ENCODE data around the gene RSPH10B2. TPM values are rescaled to one million over a fixed set of nuclear protein-coding genes. Genes with fewer than 3 reads are reported as not detected.
"Not testable (repeated sequence)": the region's sequence is repeated elsewhere in the genome, so short reads cannot be mapped to it uniquely, and the experiment has no call there.

The RSPH10B2 gene
- total RNA-seq, 2 donors from 2014 or later: 0.42 to 0.75 TPM

DNA sequence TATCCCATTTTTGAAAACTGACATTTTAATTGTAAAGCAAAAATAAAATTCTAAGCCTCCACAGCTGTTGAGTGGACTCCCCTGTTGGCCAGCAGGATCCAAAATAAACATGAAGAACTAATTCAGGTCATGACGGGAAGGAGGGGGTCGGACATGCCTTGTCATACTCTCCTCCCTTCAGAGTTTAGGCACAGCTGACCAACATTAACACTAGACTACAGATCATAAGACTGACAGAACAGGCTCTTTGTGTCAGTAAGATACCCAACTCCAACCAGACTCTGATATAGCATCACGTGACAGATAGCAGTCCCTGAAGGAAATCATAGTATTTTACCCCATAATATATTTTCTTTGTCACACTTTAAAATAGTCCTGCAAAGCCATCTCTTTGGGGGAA is 26.2 kb upstream of the RSPH10B2 start:
- Mint-ChIP-seq H3K36me3 (ENCODE audit: low read depth) (peaks cover 18% of the 10 kb centered on the region), H3K27ac (no peak overlapping the region), H3K9me3 (peaks cover 3% of the 10 kb centered on the region), H3K4me3 (no peak overlapping the region), H3K4me1 (peaks cover 9% of the 10 kb centered on the region), H3K27me3 (ENCODE audit: insufficient read depth) (peaks cover 10% of the 10 kb centered on the region)
- H3K9me3 ChIP-seq (ENCODE audit: control insufficient read depth, low read length): no peaks in the 10 kb centered on the region
- no peaks in the 10 kb centered on the region for H3K4me1 ChIP-seq (ENCODE audit: control insufficient read depth, insufficient read depth, low read length)
- no peaks in the 10 kb centered on the region for H3K27me3 ChIP-seq (ENCODE audit: control insufficient read depth, insufficient read depth, low read length, poor library complexity, severe bottlenecking)
- WGBS, 2 experiments (ENCODE audit: insufficient coverage in 1 of 2, insufficient read length in 1 of 2): 91 to 100% methylated on average over 2 to 3 of the region's 3 CpGs
- no peak for DNase-seq
- TF ChIP-seq, protein P1, sequence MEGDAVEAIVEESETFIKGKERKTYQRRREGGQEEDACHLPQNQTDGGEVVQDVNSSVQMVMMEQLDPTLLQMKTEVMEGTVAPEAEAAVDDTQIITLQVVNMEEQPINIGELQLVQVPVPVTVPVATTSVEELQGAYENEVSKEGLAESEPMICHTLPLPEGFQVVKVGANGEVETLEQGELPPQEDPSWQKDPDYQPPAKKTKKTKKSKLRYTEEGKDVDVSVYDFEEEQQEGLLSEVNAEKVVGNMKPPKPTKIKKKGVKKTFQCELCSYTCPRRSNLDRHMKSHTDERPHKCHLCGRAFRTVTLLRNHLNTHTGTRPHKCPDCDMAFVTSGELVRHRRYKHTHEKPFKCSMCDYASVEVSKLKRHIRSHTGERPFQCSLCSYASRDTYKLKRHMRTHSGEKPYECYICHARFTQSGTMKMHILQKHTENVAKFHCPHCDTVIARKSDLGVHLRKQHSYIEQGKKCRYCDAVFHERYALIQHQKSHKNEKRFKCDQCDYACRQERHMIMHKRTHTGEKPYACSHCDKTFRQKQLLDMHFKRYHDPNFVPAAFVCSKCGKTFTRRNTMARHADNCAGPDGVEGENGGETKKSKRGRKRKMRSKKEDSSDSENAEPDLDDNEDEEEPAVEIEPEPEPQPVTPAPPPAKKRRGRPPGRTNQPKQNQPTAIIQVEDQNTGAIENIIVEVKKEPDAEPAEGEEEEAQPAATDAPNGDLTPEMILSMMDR (conservative IDR thresholded peaks at IDR 0.05): no peak
- H3K4me3 ChIP-seq (ENCODE audit: low read length): no peak overlapping the region
- peaks cover 5% of the 10 kb centered on the region for H3K36me3 ChIP-seq (ENCODE audit: control insufficient read depth, insufficient read depth, low read length)
- H3K9ac ChIP-seq (ENCODE audit: extremely low read depth, low read length, poor library complexity, severe bottlenecking): no peak overlapping the region
- no peak overlapping the region for H3K27ac ChIP-seq (ENCODE audit: low read depth, low read length)

- not testable (repeated sequence) for H3K4me1 ChIP-seq (ENCODE audit: control insufficient read depth, insufficient read depth, low read length); H3K27me3 ChIP-seq (ENCODE audit: control insufficient read depth, insufficient read depth, low read length, poor library complexity, severe bottlenecking); H3K4me1 Mint-ChIP-seq; H3K27ac ChIP-seq (ENCODE audit: low read depth, low read length); DNase-seq; H3K27me3 Mint-ChIP-seq (ENCODE audit: insufficient read depth); H3K9me3 Mint-ChIP-seq; H3K9ac ChIP-seq (ENCODE audit: extremely low read depth, low read length, poor library complexity, severe bottlenecking); H3K9me3 ChIP-seq (ENCODE audit: control insufficient read depth, low read length)
- WGBS, 2 experiments (ENCODE audit: insufficient coverage in 1 of 2, insufficient read length in 1 of 2): 83 to 89% methylated on average over 21 to 29 of the region's 29 CpGs
- Mint-ChIP-seq H3K36me3 (ENCODE audit: low read depth) (peaks cover 30% of the 10 kb centered on the region), H3K27ac (peak overlapping the region; percentile 94), H3K4me3 (peak overlapping the region; percentile 86)
- Histone ChIP-seq H3K4me3 (ENCODE audit: low read length) (peak overlapping the region; percentile 90), H3K36me3 (ENCODE audit: control insufficient read depth, insufficient read depth, low read length) (peaks cover 17% of the 10 kb centered on the region)
Observed at GRCh38 chr7:6728893-6729491, 24.9 kb upstream of the RSPH10B2 start.

- TF ChIP-seq, protein P1 (conservative IDR thresholded peaks at IDR 0.05): peak; percentile 29
- Mint-ChIP-seq H3K4me3 (peak overlapping the region; percentile 86), H3K27me3 (ENCODE audit: insufficient read depth) (peaks cover 6% of the 10 kb centered on the region), H3K4me1 (peaks cover 9% of the 10 kb centered on the region), H3K9me3 (peaks cover 3% of the 10 kb centered on the region), H3K27ac (peak overlapping the region; percentile 94), H3K36me3 (ENCODE audit: low read depth) (peaks cover 37% of the 10 kb centered on the region)
- Histone ChIP-seq H3K9me3 (ENCODE audit: control insufficient read depth, low read length) (no peaks in the 10 kb centered on the region), H3K27ac (ENCODE audit: low read depth, low read length) (peak overlapping the region; percentile 49), H3K36me3 (ENCODE audit: control insufficient read depth, insufficient read depth, low read length) (peaks cover 19% of the 10 kb centered on the region), H3K27me3 (ENCODE audit: control insufficient read depth, insufficient read depth, low read length, poor library complexity, severe bottlenecking) (no peaks in the 10 kb centered on the region), H3K4me1 (ENCODE audit: control insufficient read depth, insufficient read depth, low read length) (no peaks in the 10 kb centered on the region), H3K9ac (ENCODE audit: extremely low read depth, low read length, poor library complexity, severe bottlenecking) (peak overlapping the region; percentile 78), H3K4me3 (ENCODE audit: low read length) (peak overlapping the region; percentile 90)
- DNase-seq: peak; percentile 98
- WGBS, 2 experiments (ENCODE audit: insufficient coverage in 1 of 2, insufficient read length in 1 of 2): 1 to 2% methylated on average over 46 to 66 of the region's 66 CpGs
Observed at GRCh38 chr7:6729492-6730342, 24.2 kb upstream of the RSPH10B2 start.
